Pons (tissue), 1 donor: ENCODE measurements around the gene YIPF3.
"Not testable (repeated sequence)": the region's sequence is repeated elsewhere in the genome, so short reads cannot be mapped to it uniquely, and the experiment has no call there.

Experiments used
- DNase-seq: peaks from one replicate; pipeline ENCODE4 v3.0.0-alpha.2; 2016; ENCODE audit warnings: low spot score

YIPF3 gene

GRCh38 chr6:43509984-43510826 is 6.5 kb downstream of the YIPF3 start, which contains the start of gene LRRC73:
TSS of gene LRRC73 (minus strand) at chr6:43510346. CDS start at chr6:43509785, 561 bp downstream.
- peak; percentile 63 for DNase-seq

GRCh38 chr6:43509142-43509983 is 7.4 kb downstream of the YIPF3 start:
- DNase-seq: no peak

GRCh38 chr6:43508481-43509141 is 8.1 kb downstream of the YIPF3 start:
- no peak for DNase-seq

GRCh38 chr6:43506667-43507471 is 9.9 kb downstream of the YIPF3 start:
- DNase-seq: peak; percentile 85

GRCh38 chr6:43506171-43506570 is 10.6 kb downstream of the YIPF3 start:
- no peak for DNase-seq

- no peak for DNase-seq
Measured at GRCh38 chr6:43505718-43506117, 11.0 kb downstream of the YIPF3 start.

- no peak for DNase-seq
Measured at GRCh38 chr6:43504756-43505593, 11.8 kb downstream of the YIPF3 start.

GRCh38 chr6:43503443-43503842 is 13.3 kb downstream of the YIPF3 start:
- no peak for DNase-seq

GRCh38 chr6:43502666-43503065 is 14.1 kb downstream of the YIPF3 start:
- DNase-seq: no peak

GRCh38 chr6:43500921-43501320 is 15.8 kb downstream of the YIPF3 start:
- no peak for DNase-seq

GRCh38 chr6:43499028-43499815 is 17.5 kb downstream of the YIPF3 start:
- DNase-seq: peak; percentile 47

- not testable (repeated sequence) for DNase-seq
Measured at GRCh38 chr6:43498291-43498690, 18.4 kb downstream of the YIPF3 start.

- no peak for DNase-seq
Measured at GRCh38 chr6:43497689-43498088, 19.0 kb downstream of the YIPF3 start.

GRCh38 chr6:43497129-43497396 is 19.7 kb downstream of the YIPF3 start:
- DNase-seq: no peak

GRCh38 chr6:43496370-43497128 is 20.2 kb downstream of the YIPF3 start:
- no peak for DNase-seq

- DNase-seq: no peak
Measured at GRCh38 chr6:43495409-43495941, 21.3 kb downstream of the YIPF3 start.

- no peak for DNase-seq
Measured at GRCh38 chr6:43494766-43495165, 22.0 kb downstream of the YIPF3 start.

GRCh38 chr6:43494321-43494720 is 22.4 kb downstream of the YIPF3 start:
- DNase-seq: no peak

- DNase-seq: peak; percentile 70
Measured at GRCh38 chr6:43493833-43494232, 22.9 kb downstream of the YIPF3 start.
